Urothelium cell line (cell line): ENCODE measurements around the gene RANBP2.
"Not testable (repeated sequence)": the region's sequence is repeated elsewhere in the genome, so short reads cannot be mapped to it uniquely, and the experiment has no call there.

Experiments used
- DNase-seq: peaks from one replicate; pipeline ENCODE4 v3.0.0; 2011; ENCODE audit warnings: low spot score, mixed read lengths
- FAIRE-seq: peaks from 2 replicates; lab custom pipeline; 2011; peaks lifted over from hg19 to GRCh38; lab: Jason Lieb, UNC

The RANBP2 gene

GRCh38 chr2:108719149-108720044 lies at the start of gene RANBP2:
Gene RANBP2, plus strand, starts transcription at chr2:108719482. Its CDS starts 125 bp downstream, at chr2:108719607.
- FAIRE-seq = peak; percentile 91
- DNase-seq = peak; percentile 97

GRCh38 chr2:108670282-108670681 lies 49.0 kb upstream of the RANBP2 start:
- not testable (repeated sequence) for FAIRE-seq, DNase-seq

DNA sequence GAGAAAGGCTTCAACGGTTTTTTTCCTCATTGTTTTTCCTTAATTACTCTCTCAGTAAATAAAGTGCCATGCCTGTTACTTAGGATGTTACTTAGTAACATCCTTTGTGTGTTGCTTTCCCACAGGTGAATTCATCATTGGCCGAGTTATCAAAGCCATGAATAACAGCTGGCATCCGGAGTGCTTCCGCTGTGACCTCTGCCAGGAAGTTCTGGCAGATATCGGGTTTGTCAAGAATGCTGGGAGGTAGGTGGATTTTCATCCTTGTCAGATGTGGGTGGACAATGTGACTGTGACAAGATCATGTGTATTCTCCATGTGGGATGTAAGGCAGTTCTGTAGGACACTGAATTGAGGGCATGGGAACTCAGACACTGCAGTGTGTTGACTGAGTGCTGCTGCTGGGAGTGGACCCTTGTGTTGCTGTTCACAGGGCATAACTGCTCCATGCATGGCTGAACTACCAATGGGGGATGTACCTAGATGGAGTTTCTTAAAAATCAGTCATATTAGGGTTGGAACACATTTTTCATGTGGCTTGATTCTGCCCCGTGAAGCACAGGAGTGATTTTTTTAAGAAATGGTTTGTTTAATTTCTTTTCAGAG lies 47.0 kb upstream of the RANBP2 start:
- not testable (repeated sequence) for DNase-seq, FAIRE-seq

DNA sequence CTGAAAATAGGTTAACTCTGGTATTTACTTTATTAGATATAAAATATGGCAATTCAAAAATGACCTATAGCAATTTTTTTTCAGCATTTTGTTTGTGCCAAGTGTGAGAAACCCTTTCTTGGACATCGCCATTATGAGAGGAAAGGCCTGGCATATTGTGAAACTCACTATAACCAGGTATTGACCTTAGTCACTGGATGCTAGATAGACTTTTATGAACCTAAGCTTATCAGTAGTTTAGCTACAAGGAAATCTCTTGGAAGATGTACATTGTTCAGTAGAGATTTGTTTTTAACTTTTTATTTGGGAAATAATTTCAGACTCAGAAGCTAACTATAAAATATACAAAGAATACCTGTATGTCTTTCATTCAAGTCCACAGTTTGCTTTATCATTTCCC lies 42.8 kb upstream of the RANBP2 start:
- DNase-seq, FAIRE-seq: not testable (repeated sequence)

- DNase-seq, FAIRE-seq: not testable (repeated sequence)
Observed at GRCh38 chr2:108677239-108677744, 42.0 kb upstream of the RANBP2 start.

DNA sequence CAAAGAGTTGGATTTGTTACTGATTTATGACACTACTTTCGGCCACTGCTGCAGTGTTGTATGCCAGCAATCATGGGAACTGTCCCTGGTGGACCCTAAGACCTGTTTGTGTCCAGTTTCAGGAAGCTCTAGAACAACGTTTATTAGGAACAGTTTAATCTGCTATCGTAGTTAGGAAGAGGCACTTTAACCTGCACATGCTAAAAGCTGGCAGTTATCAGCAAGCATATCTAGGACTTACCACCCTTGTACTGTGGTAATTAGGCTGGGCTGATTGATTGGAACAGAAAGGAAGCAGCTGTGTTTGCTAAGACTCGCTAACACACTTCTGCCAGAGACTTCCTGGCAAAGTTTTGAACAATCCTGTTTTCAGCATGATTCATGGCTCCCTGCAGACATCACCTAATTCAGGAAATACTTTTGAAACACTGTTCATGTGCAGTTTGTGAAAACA lies 41.1 kb upstream of the RANBP2 start:
- FAIRE-seq = not testable (repeated sequence)

DNA sequence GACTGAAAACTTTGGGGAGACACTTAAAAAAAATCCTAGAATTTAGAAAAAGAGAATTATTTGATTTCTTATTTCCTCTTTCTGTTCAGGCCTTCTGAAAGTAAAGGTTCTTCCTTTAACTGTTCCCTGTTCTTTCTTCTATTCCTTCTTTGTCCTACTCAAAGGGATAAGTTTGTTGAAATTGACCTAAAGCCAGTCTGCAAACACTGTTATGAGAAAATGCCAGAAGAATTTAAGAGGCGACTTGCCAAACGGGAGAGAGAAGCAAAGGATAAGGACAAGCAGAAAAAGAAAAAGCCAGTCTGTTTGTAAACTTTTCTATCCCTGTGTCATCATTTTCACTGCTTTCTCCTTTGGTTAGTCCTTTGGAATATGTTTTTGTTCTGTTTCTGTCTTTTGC lies 38.5 kb upstream of the RANBP2 start:
- not testable (repeated sequence) for DNase-seq, FAIRE-seq

More for the DNA sequence above, 41.1 kb upstream of the RANBP2 start:
- DNase-seq = not testable (repeated sequence)

GRCh38 chr2:108688818-108689756 lies 30.2 kb upstream of the RANBP2 start:
- not testable (repeated sequence) for FAIRE-seq, DNase-seq

DNA sequence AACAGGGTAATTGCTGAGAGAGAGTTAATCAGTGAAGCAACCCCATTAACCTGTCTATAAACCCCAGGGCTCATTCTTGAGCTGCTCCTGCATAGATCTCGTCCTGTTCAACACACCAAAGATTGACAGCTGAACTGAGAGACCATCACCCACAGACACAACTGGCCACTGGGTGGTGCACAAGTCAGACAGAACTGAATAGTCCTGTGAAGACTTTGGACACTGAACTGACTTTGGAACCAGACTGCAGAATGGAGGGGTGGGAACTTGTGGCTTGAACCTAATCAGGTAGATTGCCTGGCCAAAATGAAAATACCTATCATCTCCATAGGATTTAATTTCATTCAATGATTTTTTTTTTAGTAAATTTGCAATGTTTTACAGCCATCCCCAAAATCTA lies 29.3 kb upstream of the RANBP2 start:
- not testable (repeated sequence) for DNase-seq, FAIRE-seq

GRCh38 chr2:108691447-108691846 lies 27.8 kb upstream of the RANBP2 start:
- no peak for FAIRE-seq
- no peak for DNase-seq

DNA sequence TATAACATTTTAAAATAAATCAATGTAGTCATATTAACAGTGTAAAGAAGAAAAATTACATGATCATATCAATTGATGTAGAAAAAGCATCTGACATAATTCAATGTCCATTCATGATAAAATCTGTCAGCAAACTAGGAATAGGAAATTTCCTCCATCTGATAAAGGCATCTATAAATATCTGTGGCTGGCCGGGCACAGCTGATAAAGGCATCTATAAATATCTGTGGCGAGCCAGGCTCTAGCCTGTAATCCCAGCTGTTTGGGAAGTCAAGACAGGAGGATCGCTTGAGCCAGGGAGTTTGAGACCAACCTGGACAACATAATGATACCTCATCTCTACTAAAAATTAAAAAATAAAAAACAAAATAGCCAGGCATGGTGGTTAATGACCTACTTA lies 18.1 kb upstream of the RANBP2 start:
- no peak for DNase-seq
- no peak for FAIRE-seq

DNA sequence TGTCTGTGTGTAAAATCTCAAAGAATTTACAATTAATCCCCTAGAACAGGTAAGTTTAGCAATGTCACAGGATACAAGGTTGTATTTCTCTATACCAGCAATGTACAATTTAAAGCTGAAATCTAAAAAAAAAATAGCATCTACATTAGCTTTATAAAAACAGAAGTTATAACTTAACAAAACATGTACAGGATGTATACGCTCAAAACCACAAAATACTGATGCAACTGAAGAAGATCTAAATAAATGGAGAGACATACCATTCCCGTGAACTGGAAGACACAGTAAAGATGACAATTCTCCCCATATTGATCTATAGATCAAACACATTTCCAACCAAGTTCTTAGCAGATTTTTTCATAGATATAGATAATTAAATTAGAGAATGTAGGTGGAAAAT lies 17.5 kb upstream of the RANBP2 start:
- FAIRE-seq (no peak), DNase-seq (no peak)

DNA sequence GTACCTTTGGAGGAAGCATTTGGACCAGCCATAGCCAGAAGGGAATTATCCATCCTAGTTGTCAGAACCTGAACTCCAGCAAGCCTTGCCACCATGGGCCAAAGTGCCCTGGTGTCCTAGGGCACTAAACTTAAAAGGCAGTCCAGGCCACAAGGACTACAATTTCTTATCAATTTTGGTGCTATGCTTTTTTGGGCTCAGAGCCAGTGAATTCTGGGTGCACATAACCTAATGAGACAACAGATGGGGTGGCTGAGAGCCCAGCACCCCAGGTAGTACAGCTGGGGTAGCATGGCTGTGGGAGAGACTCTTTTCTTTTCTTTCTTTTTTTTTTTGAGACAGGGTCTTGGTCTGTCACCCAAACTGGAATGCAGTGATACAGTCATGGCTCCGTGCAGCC lies 14.4 kb upstream of the RANBP2 start:
- DNase-seq = no peak
- FAIRE-seq = no peak

DNA sequence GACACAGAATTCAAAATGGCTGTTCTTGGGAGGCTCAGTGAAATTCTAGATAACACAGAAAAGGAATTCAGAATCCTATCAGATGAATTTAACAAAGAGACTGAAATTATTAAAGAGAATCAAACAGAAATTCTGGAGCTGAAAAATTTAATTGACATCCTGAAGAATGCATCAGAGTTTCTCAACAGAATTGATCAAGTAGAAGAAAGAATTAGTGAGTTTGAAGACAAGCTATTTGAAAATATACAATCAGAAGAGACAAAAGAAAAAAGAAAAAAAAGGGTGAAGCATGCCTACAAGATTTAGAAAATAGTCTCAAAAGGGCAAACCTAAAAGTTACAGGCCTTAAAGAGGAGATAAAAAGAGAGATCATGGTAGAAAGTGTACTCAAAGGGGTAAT lies 12.0 kb upstream of the RANBP2 start:
- FAIRE-seq (no peak), DNase-seq (no peak)

GRCh38 chr2:108716971-108717370 lies 2.3 kb upstream of the RANBP2 start:
- FAIRE-seq, DNase-seq: not testable (repeated sequence)

DNA sequence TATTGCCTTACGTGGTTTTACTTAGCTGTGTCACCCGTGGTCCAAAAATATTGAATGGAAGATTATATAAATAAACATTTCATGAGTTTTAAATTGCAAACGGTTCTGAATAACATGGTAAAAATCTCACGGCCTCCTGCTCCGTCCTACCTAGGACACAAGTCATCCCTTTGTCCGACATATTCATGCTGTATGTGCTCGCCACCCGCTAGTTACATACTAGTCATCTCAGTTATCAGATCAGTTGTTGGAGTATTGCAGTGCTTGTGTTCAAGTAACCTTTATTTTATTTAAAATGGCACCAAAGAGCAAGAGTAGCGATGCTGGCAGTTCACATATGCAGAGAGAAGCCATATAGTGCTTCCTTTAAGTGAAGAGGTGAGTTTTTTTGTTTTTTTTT lies 6.8 kb downstream of the RANBP2 start:
- not testable (repeated sequence) for DNase-seq, FAIRE-seq

GRCh38 chr2:108734656-108735055 lies 15.4 kb downstream of the RANBP2 start:
- FAIRE-seq, DNase-seq: not testable (repeated sequence)

DNA sequence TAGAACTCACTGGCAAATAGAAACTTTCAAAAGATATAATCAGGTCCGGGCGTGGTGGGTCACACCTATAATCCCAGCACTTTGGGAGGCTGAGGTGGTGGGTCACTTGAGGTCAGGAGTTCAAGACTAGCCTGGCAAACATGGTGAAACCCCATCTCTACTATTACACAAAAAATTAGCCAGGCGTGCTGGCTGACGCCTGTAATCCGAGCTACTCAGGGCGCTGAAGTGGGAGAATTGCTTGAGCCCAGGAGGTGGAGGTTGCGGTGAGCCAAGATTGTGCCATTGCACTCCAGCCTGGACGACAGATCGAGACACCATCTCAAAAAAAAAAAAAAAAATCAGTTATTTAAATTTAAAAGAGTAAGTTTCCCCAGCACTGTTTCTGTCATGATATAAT lies 38.7 kb downstream of the RANBP2 start:
- FAIRE-seq, DNase-seq: not testable (repeated sequence)

- FAIRE-seq, DNase-seq: not testable (repeated sequence)
Observed at GRCh38 chr2:108762618-108763017, 43.3 kb downstream of the RANBP2 start.

DNA sequence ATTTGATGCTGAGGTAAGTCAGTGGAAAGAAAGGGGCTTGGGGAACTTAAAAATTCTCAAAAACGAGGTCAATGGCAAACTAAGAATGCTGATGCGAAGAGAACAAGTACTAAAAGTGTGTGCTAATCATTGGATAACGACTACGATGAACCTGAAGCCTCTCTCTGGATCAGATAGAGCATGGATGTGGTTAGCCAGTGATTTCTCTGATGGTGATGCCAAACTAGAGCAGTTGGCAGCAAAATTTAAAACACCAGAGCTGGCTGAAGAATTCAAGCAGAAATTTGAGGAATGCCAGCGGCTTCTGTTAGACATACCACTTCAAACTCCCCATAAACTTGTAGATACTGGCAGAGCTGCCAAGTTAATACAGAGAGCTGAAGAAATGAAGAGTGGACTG lies 47.4 kb downstream of the RANBP2 start:
- FAIRE-seq, DNase-seq: not testable (repeated sequence)
